Muscle of back (tissue), 11 donors: Measurements from ENCODE around the gene PHKA1. TPM values are rescaled to one million over a fixed set of nuclear protein-coding genes. Genes with fewer than 3 reads are reported as not detected.
A peak's percentile ranks its signal among the peaks of the same experiment; 100 is the strongest.
"Not testable (repeated sequence)": the region's sequence is repeated elsewhere in the genome, so short reads cannot be mapped to it uniquely, and the experiment has no call there.

Experiments used
- DNase-seq, 3 donors: peaks; one replicate each; pipeline versions ENCODE4 v3.0.0 to v3.0.0-alpha.2; 2013
- polyA plus RNA-seq, 10 donors: library from polyadenylated mRNA; unstranded; fragments of 120-200 nt; gene quantifications; one replicate each; pipeline ENCODE4 v1.2.1, GENCODE V29; 2013; ENCODE audit not compliant: insufficient read length in 10 of 10

The PHKA1 gene
- polyA plus RNA-seq, 10 donors: 2.8 to 4.3 (median 3.2) TPM

GRCh38 chrX:72669508-72669907, 44.6 kb downstream of the PHKA1 start:
- not testable (repeated sequence) for DNase-seq

GRCh38 chrX:72666451-72666850, 47.7 kb downstream of the PHKA1 start:
- DNase-seq: no peak

GRCh38 chrX:72663737-72664136, 50.4 kb downstream of the PHKA1 start:
- no peak for DNase-seq

- no peak for DNase-seq
Measured at GRCh38 chrX:72662020-72662747, 51.9 kb downstream of the PHKA1 start.

GRCh38 chrX:72659723-72660122, 54.4 kb downstream of the PHKA1 start:
- no peak for DNase-seq

- DNase-seq: no peak
Measured at GRCh38 chrX:72652082-72652481, 62.0 kb downstream of the PHKA1 start.

GRCh38 chrX:72644946-72645345, 69.2 kb downstream of the PHKA1 start:
- DNase-seq: peak in 1 of 3 donors; percentile 4

- DNase-seq: no peak
Measured at GRCh38 chrX:72641611-72642010, 72.5 kb downstream of the PHKA1 start.

GRCh38 chrX:72635930-72636329, 78.2 kb downstream of the PHKA1 start:
- no peak for DNase-seq

GRCh38 chrX:72634331-72634730, 79.8 kb downstream of the PHKA1 start:
- DNase-seq: peak; percentile 3 to 59 (median 42)

- no peak for DNase-seq
Measured at GRCh38 chrX:72630185-72630584, 83.9 kb downstream of the PHKA1 start.

GRCh38 chrX:72624194-72624593, 89.9 kb downstream of the PHKA1 start:
- no peak for DNase-seq

GRCh38 chrX:72621625-72622485, 92.3 kb downstream of the PHKA1 start:
- DNase-seq: no peak

GRCh38 chrX:72621163-72621562, 92.9 kb downstream of the PHKA1 start:
- DNase-seq: no peak

- peak in 1 of 3 donors; percentile 32 for DNase-seq
Measured at GRCh38 chrX:72620550-72621145, 93.5 kb downstream of the PHKA1 start.

- peak in 1 of 3 donors; percentile 2 for DNase-seq
Measured at GRCh38 chrX:72609313-72609712, 104.8 kb downstream of the PHKA1 start.

GRCh38 chrX:72604705-72605104, 109.4 kb downstream of the PHKA1 start:
- DNase-seq: no peak

GRCh38 chrX:72604112-72604511, 110.0 kb downstream of the PHKA1 start:
- DNase-seq: no peak

GRCh38 chrX:72591038-72591437, 123.1 kb downstream of the PHKA1 start:
- not testable (repeated sequence) for DNase-seq

- DNase-seq: no peak
Measured at GRCh38 chrX:72584163-72584562, 129.9 kb downstream of the PHKA1 start.

- DNase-seq: no peak
Measured at GRCh38 chrX:72576141-72576894, 137.8 kb downstream of the PHKA1 start.

GRCh38 chrX:72573158-72573511, 141.0 kb downstream of the PHKA1 start:
- no peak for DNase-seq
